Right lobe of liver (tissue), 4 donors: Measurements from ENCODE around the gene OR52A5.
"Not testable (repeated sequence)": the region's sequence is repeated elsewhere in the genome, so short reads cannot be mapped to it uniquely, and the experiment has no call there.

ENCODE experiments used
- CTCF ChIP-seq, 4 donors: fragments of 200-600 bp in 3 of 4; fragments of 450-650 bp in 1 of 4; IDR thresholded peaks; one replicate each; pipeline versions ENCODE4 v1.5.1 to v1.8.0; 2016 to 2022; ENCODE audit warnings: antibody characterized with exemption in 4 of 4, mild to moderate bottlenecking in 2 of 4
- POLR2A ChIP-seq: fragments of 450-650 bp; IDR thresholded peaks from one replicate; pipeline ENCODE4 v1.6.1; 2017; ENCODE audit warnings: antibody characterized with exemption, mild to moderate bottlenecking
- donor health status: DM: no; HTN: no; CAD: no.
- donor health status: DM: no; HTN: no; CAD: no.
- donor health status: DM: no; HTN: yes; CAD: no.

- TF ChIP-seq CTCF (IDR thresholded peaks at IDR 0.05); POLR2A: not testable (repeated sequence)
Observed at GRCh38 chr11:5161045-5161444, 22.9 kb upstream of the OR52A5 start.
